Stomach (tissue), 9 donors: ENCODE measurements around the gene COL4A2. TPM values are rescaled to one million over a fixed set of nuclear protein-coding genes. Genes with fewer than 3 reads are reported as not detected.

Experiments
- DNase-seq, 2 donors: peaks; one replicate each; pipeline versions ENCODE4 v3.0.0 to v3.0.0-alpha.2; 2013 to 2019
- H3K27ac ChIP-seq, 5 donors: fragments of 200-600 bp in 4 of 5; sonication (generic) in 4 of 5; one replicate each; pipeline ENCODE4 v1.5.1; 2013 to 2019; ENCODE audit warnings: mild to moderate bottlenecking in 1 of 5, moderate library complexity in 1 of 5
- H3K27me3 ChIP-seq, 3 donors: fragments of 200-600 bp; sonication (generic); one replicate each; pipeline ENCODE4 v1.5.1; 2017 to 2019; ENCODE audit warnings: mixed run types in 1 of 3
- H3K36me3 ChIP-seq, 4 donors: fragments of 200-600 bp; sonication (generic); 1 replicate in 3 of 4; 2 replicates in 1 of 4; pipeline ENCODE4 v1.5.1; 2016 to 2019
- H3K4me1 ChIP-seq, 4 donors: fragments of 200-600 bp; sonication (generic); one replicate each; pipeline ENCODE4 v1.5.1; 2016 to 2019
- H3K4me3 ChIP-seq, 4 donors: fragments of 200-600 bp; sonication (generic) in 3 of 4; one replicate each; pipeline ENCODE4 v1.5.1; 2016 to 2019; ENCODE audit warnings: mild to moderate bottlenecking in 1 of 4
- H3K9me3 ChIP-seq, 4 donors: fragments of 200-600 bp; sonication (generic); one replicate each; pipeline ENCODE4 v1.5.1; 2016 to 2019
- CTCF ChIP-seq, 7 experiments: fragments of 450-650 bp in 4 of 7; fragments of 200-600 bp in 3 of 7; sonication (generic) in 3 of 7; IDR thresholded peaks; one replicate each; pipeline ENCODE4 v1.5.1; 2016 to 2019; ENCODE audit warnings: antibody characterized with exemption in 7 of 7, control low read depth in 2 of 7, mild to moderate bottlenecking in 1 of 7
- EP300 ChIP-seq: sonication (generic); formaldehyde crosslinking; IDR thresholded peaks from one replicate; pipeline ENCODE4 v1.6.1; 2017; ENCODE audit warnings: antibody characterized with exemption
- POLR2A ChIP-seq, 4 donors: fragments of 450-650 bp; IDR thresholded peaks; one replicate each; pipeline ENCODE4 v1.6.1; 2016; ENCODE audit warnings: antibody characterized with exemption in 4 of 4, control low read depth in 2 of 4, mild to moderate bottlenecking in 1 of 4, moderate library complexity in 1 of 4
- POLR2AphosphoS5 ChIP-seq, 3 donors: sonication (generic); formaldehyde crosslinking; IDR thresholded peaks; one replicate each; pipeline ENCODE4 v1.6.1; 2016; ENCODE audit warnings: antibody characterized with exemption in 3 of 3
- WGBS, 5 donors: extraction: QIAGEN DNeasy Blood & Tissue Kit in 3 of 5; methylation state at CpG; one replicate each; pipeline versions ENCODE4 v1.1.5 to v1.1.7; 2013 to 2018; 5-methylcytosine and 5-hydroxymethylcytosine counted together
- intact Hi-C: fragments of 100-400 bp; cut with DNase I; formaldehyde crosslinking; loops from one replicate; pipeline ENCODE4 v1.15.1; 2023; ENCODE audit warnings: low total_unique reads
- polyA plus RNA-seq, 3 donors: library from polyadenylated mRNA; stranded (reverse); fragments of 200-250 nt; gene quantifications; one replicate each; pipeline ENCODE4 v1.2.3, GENCODE V29; 2013
- total RNA-seq, 5 donors: library from RNA; depleted of rRNA; stranded (reverse); fragments of >200 nt; gene quantifications; one replicate each; pipeline versions ENCODE4 v1.1.0 to v1.2.3, GENCODE V29; 2014 to 2016
- donor health status: healthy with polysubstance abuse.
- donor health status: Bipolar disorder and iron deficiency.
- donor health status: healthy.

The COL4A2 gene
- total and polyA plus RNA-seq, 8 donors = 24.0 to 531 (median 214) TPM

GRCh38 chr13:110339263-110339662 is 32.2 kb downstream of the COL4A2 start:
- intact Hi-C loops = no loop called here
- TF ChIP-seq POLR2A (IDR thresholded peaks at IDR 0.05) (no peak), CTCF (IDR thresholded peaks at IDR 0.05) (no peak), EP300 (no peak), POLR2AphosphoS5 (IDR thresholded peaks at IDR 0.05) (no peak)
- Histone ChIP-seq H3K4me1 (peaks cover 7 to 99% (median 53%) of the 10 kb centered on the region in 4 donors), H3K9me3 (no peaks in the 10 kb centered on the region), H3K36me3 (no peaks in the 10 kb centered on the region), H3K27ac (peak overlapping the region in 4 of 5 donors; percentile 85 to 92 (median 89)), H3K27me3 (no peaks in the 10 kb centered on the region), H3K4me3 (no peak overlapping the region)
- 60 to 80% (median 70%) methylated on average over 6 of the region's 6 CpGs for WGBS, 5 donors
- DNase-seq = no peak

DNA sequence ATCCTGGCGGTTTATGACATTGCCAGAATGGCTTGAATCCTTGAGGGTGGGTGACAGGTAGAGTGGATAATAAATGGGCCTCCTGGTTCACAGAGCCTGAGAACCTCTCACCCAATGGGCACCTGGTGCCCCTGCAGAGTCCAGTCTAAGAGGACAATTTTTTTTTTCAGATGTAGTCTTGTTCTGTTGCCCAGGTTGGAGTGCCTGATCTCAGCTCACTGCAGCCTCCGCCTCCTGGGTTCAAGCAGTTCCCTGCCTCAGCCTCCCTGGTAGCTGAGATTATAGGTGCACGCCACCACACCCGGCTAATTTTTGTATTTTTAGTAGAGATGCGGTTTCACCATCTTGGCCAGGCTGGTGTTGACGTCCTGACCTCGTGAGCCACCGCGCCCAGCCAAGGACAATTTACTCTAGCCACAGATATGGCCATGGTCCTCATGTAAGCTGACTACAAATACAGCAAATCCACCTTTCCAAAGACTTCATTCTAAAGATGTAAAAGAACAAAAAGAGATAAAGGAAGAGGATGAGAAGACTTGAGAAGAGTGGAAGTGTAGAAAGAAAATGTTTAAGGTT is 33.0 kb downstream of the COL4A2 start:
- 77 to 86% (median 78%) methylated on average over 9 of the region's 9 CpGs for WGBS, 5 donors
- H3K4me1 ChIP-seq = peaks cover 7 to 95% (median 52%) of the 10 kb centered on the region in 4 donors
- H3K9me3 ChIP-seq = no peaks in the 10 kb centered on the region
- H3K4me3 ChIP-seq = peak overlapping the region in 2 of 4 donors; percentile 8 to 16
- no peak for DNase-seq
- intact Hi-C loops = no loop called here
- H3K27ac ChIP-seq = peak overlapping the region; percentile 72 to 92 (median 88)
- H3K27me3 ChIP-seq = no peaks in the 10 kb centered on the region
- no peaks in the 10 kb centered on the region for H3K36me3 ChIP-seq
- no peak for TF ChIP-seq EP300
- TF ChIP-seq POLR2AphosphoS5 (IDR thresholded peaks at IDR 0.05) = no peak
- no peak for TF ChIP-seq CTCF (IDR thresholded peaks at IDR 0.05)
- no peak for TF ChIP-seq POLR2A (IDR thresholded peaks at IDR 0.05)

DNA sequence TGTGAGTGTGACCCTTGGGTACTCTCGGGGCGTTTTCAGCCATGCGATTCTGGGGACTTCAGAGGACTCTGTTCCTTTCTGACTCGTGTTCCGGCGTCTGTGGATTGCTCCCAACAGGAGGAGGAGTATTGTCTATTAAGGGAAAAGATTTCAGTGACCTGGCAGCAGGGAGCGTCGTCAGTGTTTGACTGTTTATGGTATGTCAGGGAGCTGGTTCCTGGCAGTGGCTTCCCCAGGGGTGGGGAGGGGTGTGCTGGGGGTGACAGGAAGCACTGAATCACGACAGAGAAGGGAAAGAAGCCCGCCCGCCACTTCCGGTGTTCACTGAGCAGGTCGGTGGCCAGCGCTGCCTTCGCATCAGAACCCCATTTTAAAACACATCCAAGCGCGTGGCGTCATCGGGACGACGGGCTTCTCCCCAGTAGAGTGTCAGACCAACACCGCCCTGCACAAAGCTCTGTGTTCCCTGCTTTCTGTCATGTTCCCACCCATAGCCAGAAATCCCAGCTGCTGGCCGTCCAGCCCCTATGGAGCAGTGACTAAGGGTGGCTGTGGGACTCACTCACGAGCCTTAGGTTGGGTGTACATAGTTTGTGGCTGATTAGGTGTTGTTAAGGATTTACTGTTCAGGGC is 33.8 kb downstream of the COL4A2 start:
- intact Hi-C loops = no loop called here
- no peaks in the 10 kb centered on the region for H3K9me3 ChIP-seq
- TF ChIP-seq POLR2AphosphoS5 (IDR thresholded peaks at IDR 0.05) (peak; percentile 70 to 84 (median 80)), POLR2A (IDR thresholded peaks at IDR 0.05) (peak in 1 of 4 donors; percentile 7), CTCF (IDR thresholded peaks at IDR 0.05) (no peak), EP300 (peak; percentile 80)
- peak; percentile 59 to 83 for DNase-seq
- no peaks in the 10 kb centered on the region for H3K36me3 ChIP-seq
- 38 to 53% (median 42%) methylated on average over 24 of the region's 24 CpGs for WGBS, 5 donors
- no peaks in the 10 kb centered on the region for H3K27me3 ChIP-seq
- H3K27ac ChIP-seq = peak overlapping the region; percentile 72 to 92 (median 88)
- H3K4me1 ChIP-seq = peaks cover 7 to 86% (median 52%) of the 10 kb centered on the region in 4 donors
- peak overlapping the region in 2 of 4 donors; percentile 8 to 16 for H3K4me3 ChIP-seq

GRCh38 chr13:110341445-110342244 is 34.6 kb downstream of the COL4A2 start:
- TF ChIP-seq POLR2AphosphoS5 (IDR thresholded peaks at IDR 0.05) = peak in 2 of 3 donors; percentile 23 to 48
- no peak for TF ChIP-seq EP300
- WGBS, 5 donors = 9 to 22% (median 10%) methylated on average over 14 of the region's 14 CpGs
- Histone ChIP-seq H3K9me3 (no peaks in the 10 kb centered on the region), H3K4me3 (peak overlapping the region in 1 of 4 donors; percentile 8), H3K27ac (peak overlapping the region; percentile 72 to 92 (median 88)), H3K36me3 (no peaks in the 10 kb centered on the region), H3K27me3 (no peaks in the 10 kb centered on the region), H3K4me1 (peaks cover 7 to 83% (median 50%) of the 10 kb centered on the region in 4 donors)
- intact Hi-C loops = no loop called here
- DNase-seq = peak in 1 of 2 donors; percentile 61
